Osteocyte (in vitro differentiated cells): ENCODE measurements around the gene LPAR2. TPM values are rescaled to one million over a fixed set of nuclear protein-coding genes. Genes with fewer than 3 reads are reported as not detected.

Experiments
- DNase-seq: peaks from one replicate; pipeline ENCODE4 v3.0.0; 2021; ENCODE audit warnings: mixed read lengths; ENCODE audit not compliant: unreplicated experiment; ENCODE audit errors: extremely low spot score
- H3K27ac Mint-ChIP-seq: one replicate; pipeline ENCODE4 v1.8.0; 2021; ENCODE audit warnings: mild to moderate bottlenecking, mixed read lengths; ENCODE audit not compliant: unreplicated experiment
- H3K27me3 Mint-ChIP-seq: one replicate; pipeline ENCODE4 v1.8.0; 2021; ENCODE audit warnings: mixed read lengths; ENCODE audit not compliant: unreplicated experiment
- H3K36me3 Mint-ChIP-seq: one replicate; pipeline ENCODE4 v1.8.0; 2021; ENCODE audit warnings: mixed read lengths; ENCODE audit not compliant: unreplicated experiment
- H3K4me1 Mint-ChIP-seq: one replicate; pipeline ENCODE4 v1.8.0; 2021; ENCODE audit warnings: mixed read lengths; ENCODE audit not compliant: unreplicated experiment
- H3K4me3 Mint-ChIP-seq: one replicate; pipeline ENCODE4 v1.8.0; 2021; ENCODE audit warnings: mild to moderate bottlenecking, moderate library complexity, mixed read lengths; ENCODE audit not compliant: unreplicated experiment
- H3K9me3 Mint-ChIP-seq: one replicate; pipeline ENCODE4 v1.8.0; 2021; ENCODE audit warnings: mixed read lengths; ENCODE audit not compliant: unreplicated experiment
- total RNA-seq: library from RNA; stranded (reverse); gene quantifications from 2 replicates; pipeline ENCODE4 v1.2.1, GENCODE V29; 2021
- TF ChIP-seq, protein P1 (sequence below): fragments of 200-600 bp; sonication (generic); IDR thresholded peaks from 2 replicates; pipeline ENCODE4 v1.5.0; 2021; ENCODE audit warnings: antibody characterized with exemption, mild to moderate bottlenecking, moderate library complexity

The LPAR2 gene
- total RNA-seq, 1 donor from 2014 or later: 7.4 TPM

DNA sequence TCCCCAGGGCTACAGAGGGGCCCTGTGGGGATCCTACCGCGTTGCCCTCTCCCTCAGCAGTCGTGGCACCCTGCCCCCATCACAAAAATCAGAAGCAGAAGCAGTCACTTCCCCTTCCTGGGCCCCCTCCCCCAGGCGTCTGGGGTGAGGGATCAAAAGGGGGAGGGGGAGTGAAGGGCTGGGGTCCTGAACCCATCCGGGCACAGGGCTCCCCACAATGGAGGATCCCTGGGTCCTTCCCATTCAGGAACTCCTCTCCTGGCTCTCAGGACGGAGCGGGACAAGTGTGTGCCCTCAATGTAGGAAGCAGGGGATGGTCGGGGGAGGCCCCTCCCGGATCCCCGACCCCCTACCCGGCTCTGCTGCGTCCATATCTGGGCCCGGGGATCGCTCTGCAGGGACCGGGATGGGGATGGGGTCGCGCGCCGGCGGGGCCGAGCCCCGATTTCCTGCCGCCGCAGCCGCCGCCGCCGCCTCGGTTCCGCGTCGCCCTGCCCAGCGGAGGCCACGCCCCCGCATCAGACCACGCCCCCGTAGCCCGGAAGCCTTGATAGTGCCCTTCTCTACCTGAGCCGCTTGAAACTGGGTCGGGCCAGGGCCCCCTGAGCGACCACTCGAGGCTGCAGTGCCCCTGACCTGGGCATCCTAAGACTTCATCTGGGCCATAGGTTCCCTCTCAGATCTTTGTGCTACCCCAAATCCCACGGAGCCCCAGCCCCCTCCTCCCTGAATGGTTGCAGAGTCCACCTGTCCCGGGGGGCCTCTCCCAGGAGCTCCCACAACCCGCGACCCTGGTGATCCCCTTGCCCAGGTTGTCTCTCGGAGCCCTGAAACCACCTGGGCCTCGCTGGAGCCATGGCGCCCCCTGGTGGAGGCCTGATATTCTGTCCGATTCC, 15.4 kb upstream of the LPAR2 start, which contains the start of gene GMIP:
Gene GMIP, minus strand, starts transcription at position 500 of the 896 bp plus-strand sequence. Its CDS starts 128 bp downstream, at position 372.
- TF ChIP-seq, protein P1, sequence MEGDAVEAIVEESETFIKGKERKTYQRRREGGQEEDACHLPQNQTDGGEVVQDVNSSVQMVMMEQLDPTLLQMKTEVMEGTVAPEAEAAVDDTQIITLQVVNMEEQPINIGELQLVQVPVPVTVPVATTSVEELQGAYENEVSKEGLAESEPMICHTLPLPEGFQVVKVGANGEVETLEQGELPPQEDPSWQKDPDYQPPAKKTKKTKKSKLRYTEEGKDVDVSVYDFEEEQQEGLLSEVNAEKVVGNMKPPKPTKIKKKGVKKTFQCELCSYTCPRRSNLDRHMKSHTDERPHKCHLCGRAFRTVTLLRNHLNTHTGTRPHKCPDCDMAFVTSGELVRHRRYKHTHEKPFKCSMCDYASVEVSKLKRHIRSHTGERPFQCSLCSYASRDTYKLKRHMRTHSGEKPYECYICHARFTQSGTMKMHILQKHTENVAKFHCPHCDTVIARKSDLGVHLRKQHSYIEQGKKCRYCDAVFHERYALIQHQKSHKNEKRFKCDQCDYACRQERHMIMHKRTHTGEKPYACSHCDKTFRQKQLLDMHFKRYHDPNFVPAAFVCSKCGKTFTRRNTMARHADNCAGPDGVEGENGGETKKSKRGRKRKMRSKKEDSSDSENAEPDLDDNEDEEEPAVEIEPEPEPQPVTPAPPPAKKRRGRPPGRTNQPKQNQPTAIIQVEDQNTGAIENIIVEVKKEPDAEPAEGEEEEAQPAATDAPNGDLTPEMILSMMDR: peak; percentile 92
- Mint-ChIP-seq H3K27me3 (no peaks in the 10 kb centered on the region), H3K9me3 (no peaks in the 10 kb centered on the region), H3K36me3 (peaks cover 4% of the 10 kb centered on the region), H3K27ac (peak within 1 kb of the TSS; percentile 81), H3K4me3 (peak within 1 kb of the TSS; percentile 94), H3K4me1 (peaks cover 15% of the 10 kb centered on the region)
- DNase-seq: no peak

DNA sequence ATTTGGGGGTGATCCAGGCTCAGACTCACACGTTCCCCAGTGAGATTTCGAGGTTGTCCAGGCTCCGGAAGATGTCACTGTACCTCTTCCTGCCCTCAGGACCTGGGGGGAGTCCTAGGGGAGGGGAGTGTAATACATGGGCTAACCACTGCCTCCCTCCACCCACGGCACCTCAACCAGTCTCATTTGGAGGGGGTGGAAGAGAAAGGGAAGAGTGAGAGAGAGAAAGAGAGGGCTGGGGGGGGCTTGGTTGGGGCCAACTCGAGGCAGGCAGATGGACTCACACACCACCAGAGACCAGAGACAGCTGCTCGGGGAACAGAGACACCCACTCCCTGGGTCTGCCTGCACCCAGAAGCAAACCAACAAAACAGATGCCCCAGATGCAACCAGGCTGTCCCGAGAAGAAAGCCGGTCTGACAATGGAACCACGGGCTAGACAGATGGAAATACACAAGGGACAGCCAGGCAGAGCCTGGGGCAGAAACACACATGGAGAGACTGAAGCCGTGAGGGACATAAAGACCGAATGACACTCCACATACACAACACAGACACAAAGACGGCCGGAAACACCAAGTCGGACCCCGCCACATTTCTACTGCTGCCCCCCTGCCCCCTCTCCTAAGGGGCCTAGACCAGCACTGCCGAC, 14.6 kb upstream of the LPAR2 start:
- Mint-ChIP-seq H3K27me3 (no peaks in the 10 kb centered on the region), H3K4me1 (peaks cover 15% of the 10 kb centered on the region), H3K9me3 (no peaks in the 10 kb centered on the region), H3K27ac (peak overlapping the region; percentile 18), H3K4me3 (peak overlapping the region; percentile 94), H3K36me3 (peaks cover 3% of the 10 kb centered on the region)
- TF ChIP-seq, protein P1: no peak
- DNase-seq: no peak

DNA sequence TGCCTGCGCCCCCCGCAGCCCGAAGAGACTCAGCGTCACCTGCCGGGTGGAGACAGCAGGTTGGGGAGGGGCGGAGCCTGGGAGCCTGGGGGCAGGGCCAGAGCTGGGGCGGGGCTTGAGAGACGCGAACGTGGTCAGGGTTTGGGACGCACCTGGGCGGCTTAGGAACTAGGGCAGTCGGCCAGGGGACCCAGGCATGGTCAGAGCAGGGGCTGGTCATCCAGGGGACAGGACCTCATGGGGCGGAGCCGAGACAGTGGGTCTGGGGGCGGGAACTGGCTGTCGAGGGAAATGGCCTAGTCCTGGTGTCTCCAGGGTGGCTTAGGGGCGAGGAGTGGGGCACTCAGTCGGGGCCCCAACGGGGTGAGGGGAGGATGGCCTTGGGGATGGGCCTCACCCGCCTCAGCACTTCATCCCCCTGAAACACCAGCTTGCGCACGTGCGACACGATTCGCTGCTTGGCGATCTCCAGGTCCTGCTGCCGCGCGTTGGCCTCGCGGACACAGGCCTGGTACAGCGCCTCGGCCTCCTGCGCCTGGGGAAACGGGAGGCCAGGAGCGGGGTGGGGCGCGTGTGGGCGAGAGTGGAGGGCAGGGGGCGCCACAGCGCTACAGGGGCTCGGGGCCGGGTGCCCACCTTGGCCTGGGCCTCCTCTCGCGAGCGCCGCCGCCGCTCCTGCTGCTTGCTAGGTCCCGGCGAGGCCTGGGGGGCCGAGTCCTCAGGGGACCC, 9.7 kb upstream of the LPAR2 start:
- H3K27me3 Mint-ChIP-seq: no peaks in the 10 kb centered on the region
- no peak for DNase-seq
- H3K36me3 Mint-ChIP-seq: peaks cover 18% of the 10 kb centered on the region
- no peak overlapping the region for H3K27ac Mint-ChIP-seq
- H3K4me1 Mint-ChIP-seq: peaks cover 8% of the 10 kb centered on the region
- H3K4me3 Mint-ChIP-seq: no peak overlapping the region
- TF ChIP-seq, protein P1: no peak
- H3K9me3 Mint-ChIP-seq: no peaks in the 10 kb centered on the region

DNA sequence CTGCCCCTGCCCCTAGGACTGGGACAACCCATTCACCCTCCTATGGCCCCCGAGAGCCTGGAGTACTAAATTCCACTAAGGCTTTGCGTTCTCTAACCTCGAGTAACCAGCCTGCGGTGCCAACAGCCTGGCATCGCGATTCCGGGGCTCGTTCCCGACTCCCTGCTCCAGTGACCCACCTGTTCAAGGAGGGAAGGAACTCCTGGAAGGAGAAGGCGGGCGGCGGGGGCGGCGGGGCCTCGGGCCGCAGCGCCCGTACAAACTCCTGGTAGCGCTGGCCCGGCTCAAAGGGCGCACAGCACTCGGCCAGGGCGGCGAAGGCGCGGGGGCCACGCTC, 9.1 kb upstream of the LPAR2 start:
- H3K4me1 Mint-ChIP-seq: peaks cover 3% of the 10 kb centered on the region
- TF ChIP-seq, protein P1: no peak
- DNase-seq: no peak

More for the DNA sequence above, 9.1 kb upstream of the LPAR2 start:
- Mint-ChIP-seq H3K27me3 (no peaks in the 10 kb centered on the region), H3K27ac (no peak overlapping the region), H3K9me3 (no peaks in the 10 kb centered on the region), H3K4me3 (no peak overlapping the region), H3K36me3 (peaks cover 18% of the 10 kb centered on the region)
